Endothelial cell of umbilical vein (primary cell): ENCODE measurements around the gene MANEAL. TPM values are rescaled to one million over a fixed set of nuclear protein-coding genes. Genes with fewer than 3 reads are reported as not detected.

Source experiments
- BruUV-seq: library from RNA; stranded (reverse); fragments of 400-500 nt; replicated peaks from 2 replicates; lab custom pipeline; 2021; lab: Mats Ljungman, UMichigan
- CTCF ChIA-PET: fragments of 300-600, 350-600 bp; sonication (Branson Sonifier 250); formaldehyde crosslinking; loops from one replicate; lab custom pipeline; 2021; ENCODE audit warnings: antibody characterized with exemption, inconsistent platforms; lab: Charles Lee
- POLR2A ChIA-PET: fragments of 300-600, 350-600 bp; sonication (Branson Sonifier 250); formaldehyde crosslinking; loops from one replicate; lab custom pipeline; 2021; ENCODE audit warnings: antibody characterized with exemption, inconsistent platforms; lab: Charles Lee
- DNase-seq: peaks from one replicate; pipeline ENCODE4 v3.0.0-alpha.2; 2011; ENCODE audit warnings: low read depth, low spot score
- FAIRE-seq: peaks from 2 replicates; lab custom pipeline; 2011; peaks lifted over from hg19 to GRCh38; lab: Jason Lieb, UNC
- H2AFZ ChIP-seq: 2 replicates; pipeline ENCODE4 v1.6.0; 2012; ENCODE audit warnings: low read depth, low read length, control low read depth, inconsistent platforms
- H3K27ac ChIP-seq: 2 replicates; pipeline ENCODE4 v1.5.1; 2011; ENCODE audit warnings: low read depth, mild to moderate bottlenecking, control low read depth, low read length, moderate library complexity; ENCODE audit not compliant: insufficient read depth
- H3K27me3 ChIP-seq, 2 experiments: 2 replicates each; pipeline versions ENCODE4 v1.6.0 to v1.6.1; 2011; ENCODE audit warnings: low read length in 2 of 2, mixed read lengths in 1 of 2; ENCODE audit not compliant: control insufficient read depth in 2 of 2, insufficient read depth in 2 of 2
- H3K36me3 ChIP-seq, 2 experiments: 2 replicates in 1 of 2; 3 replicates in 1 of 2; pipeline ENCODE4 v1.5.1; 2011; ENCODE audit warnings: low read length in 2 of 2, mild to moderate bottlenecking in 1 of 2, moderate library complexity in 1 of 2; ENCODE audit not compliant: control insufficient read depth in 2 of 2, insufficient read depth in 2 of 2; ENCODE audit errors: extremely low read depth in 1 of 2
- H3K4me1 ChIP-seq: 3 replicates; pipeline ENCODE4 v1.5.1; 2011; ENCODE audit warnings: mild to moderate bottlenecking, low read length; ENCODE audit not compliant: control insufficient read depth, insufficient read depth; ENCODE audit errors: extremely low read depth
- H3K4me2 ChIP-seq: 2 replicates; pipeline ENCODE4 v1.6.1; 2011; ENCODE audit warnings: low read length, control low read depth, mixed read lengths; ENCODE audit not compliant: insufficient read depth
- H3K4me3 ChIP-seq, 3 experiments: fragments of 200-600 bp in 1 of 3; sonication (generic), shearing (Covaris generic) in 1 of 3; replicated peaks in 1 of 3; 2 replicates each; pipeline ENCODE4 v1.5.1; 2011 to 2016; ENCODE audit warnings: control low read depth in 3 of 3, low read length in 3 of 3, mild to moderate bottlenecking in 2 of 3, inconsistent platforms in 1 of 3, low read depth in 1 of 3, moderate library complexity in 1 of 3; ENCODE audit not compliant: insufficient read depth in 1 of 3
- H3K79me2 ChIP-seq: 2 replicates; pipeline ENCODE4 v1.6.0; 2012; ENCODE audit warnings: low read length, inconsistent platforms; ENCODE audit not compliant: control insufficient read depth, insufficient read depth
- H3K9ac ChIP-seq: replicated peaks from 2 replicates; pipeline ENCODE3; 2011; ENCODE audit warnings: low read length, control low read depth; ENCODE audit not compliant: insufficient read depth; ENCODE audit errors: extremely low read depth
- H3K9me1 ChIP-seq: replicated peaks from 3 replicates; pipeline ENCODE4 v1.6.0; 2011; ENCODE audit warnings: mild to moderate bottlenecking, low read length; ENCODE audit not compliant: control insufficient read depth, insufficient read depth; ENCODE audit errors: extremely low read depth
- H3K9me3 ChIP-seq: replicated peaks from 2 replicates; pipeline ENCODE4 v1.5.1; 2012; ENCODE audit warnings: low read length, inconsistent platforms; ENCODE audit not compliant: control insufficient read depth, insufficient read depth
- H4K20me1 ChIP-seq: replicated peaks from 2 replicates; pipeline ENCODE3; 2011; ENCODE audit warnings: mild to moderate bottlenecking, low read length; ENCODE audit not compliant: control insufficient read depth, insufficient read depth; ENCODE audit errors: extremely low read depth
- CTCF ChIP-seq, 2 donors: IDR thresholded peaks; 1 replicate in 1 of 2; 2 replicates in 1 of 2; pipeline ENCODE4 v1.5.1; 2011; ENCODE audit warnings: low read length in 2 of 2, mild to moderate bottlenecking in 2 of 2, moderate library complexity in 2 of 2, control low read depth in 1 of 2, inconsistent platforms in 1 of 2, low read depth in 1 of 2; ENCODE audit not compliant: insufficient read depth in 1 of 2; ENCODE audit errors: extremely low read depth in 1 of 2
- EZH2 ChIP-seq: IDR thresholded peaks from 2 replicates; pipeline ENCODE4 v1.6.1; 2012; ENCODE audit warnings: borderline replicate concordance, low read depth, mild to moderate bottlenecking, moderate library complexity, low read length, inconsistent platforms; ENCODE audit not compliant: severe bottlenecking
- FOS ChIP-seq: IDR thresholded peaks from 2 replicates; pipeline ENCODE4 v1.6.1; 2011; ENCODE audit warnings: mild to moderate bottlenecking, low read length, moderate library complexity, borderline replicate concordance; ENCODE audit not compliant: insufficient read depth
- GATA2 ChIP-seq: IDR thresholded peaks from 2 replicates; pipeline ENCODE4 v1.7.0; 2011; ENCODE audit warnings: low read depth, mild to moderate bottlenecking, moderate library complexity, mixed read lengths, low read length; ENCODE audit not compliant: insufficient read length, insufficient read depth
- JUN ChIP-seq: IDR thresholded peaks from 2 replicates; pipeline ENCODE4 v1.6.1; 2011; ENCODE audit warnings: borderline replicate concordance, low read depth; ENCODE audit not compliant: insufficient read length, insufficient read depth
- MYC ChIP-seq: IDR thresholded peaks from one replicate; pipeline ENCODE4 v1.6.1; 2011; ENCODE audit warnings: mild to moderate bottlenecking, low read depth, low read length
- POLR2A ChIP-seq: IDR thresholded peaks from 2 replicates; pipeline ENCODE4 v1.6.1; 2012; ENCODE audit warnings: low read depth, mild to moderate bottlenecking, control low read depth, low read length
- POLR2AphosphoS5 ChIP-seq: IDR thresholded peaks from 2 replicates; pipeline ENCODE4 v1.6.1; 2012; ENCODE audit warnings: low read depth, mild to moderate bottlenecking, control low read depth, low read length, moderate library complexity; ENCODE audit not compliant: insufficient read depth
- dilution Hi-C: fragments of 300-500 bp; cut with MboI; formaldehyde crosslinking; loops from one replicate; pipeline ENCODE4 v1.15.0; 2019; ENCODE audit warnings: low sequenced_read_pairs; ENCODE audit not compliant: extremely low pct_ligation_motif_present
- intact Hi-C: fragments of 100-400 bp; cut with micrococcal nuclease; formaldehyde crosslinking; loops from one replicate; pipeline ENCODE4 v1.10.0; 2022
- polyA plus RNA-seq, 4 experiments: library from polyadenylated mRNA; depleted of rRNA in 3 of 4; stranded (reverse) in 3 of 4; unstranded in 1 of 4; fragments of >200 nt; gene quantifications; 2 replicates each; pipeline versions ENCODE4 v1.2.1 to v1.2.3, GENCODE V29; 2011 to 2012; ENCODE audit warnings: missing spikeins in 1 of 4
- total RNA-seq: library from RNA; stranded (reverse); gene quantifications from 2 replicates; pipeline ENCODE4 v1.2.3, GENCODE V29; 2021
- TF ChIP-seq, protein P1 (sequence below): IDR thresholded peaks from 2 replicates; pipeline ENCODE4 v1.6.1; 2011; ENCODE audit not compliant: insufficient read depth, insufficient read length

The MANEAL gene
- total and polyA plus RNA-seq, 2 donors (not counting 3 experiments of a cell fraction or from before 2014, with no cell fraction given) = 0.66 to 1.3 TPM

- FAIRE-seq = no peak
Measured at GRCh38 chr1:37841652-37842051, 48.0 kb downstream of the MANEAL start.

More at GRCh38 chr1:37841652-37842051, 48.0 kb downstream of the MANEAL start:
- H3K9me1 ChIP-seq = no peaks in the 10 kb centered on the region
- intact Hi-C loops = no loop called here
- H3K27me3 ChIP-seq = no peaks in the 10 kb centered on the region
- POLR2A ChIA-PET = no interaction called here
- dilution Hi-C loops = no loop called here
- no peak overlapping the region for H3K27ac ChIP-seq
- H3K36me3 ChIP-seq = peaks cover 7 to 9% of the 10 kb centered on the region in 2 experiments
- no TSS peak for BruUV-seq
- H2AFZ ChIP-seq = no peak overlapping the region
- no peak overlapping the region for H3K4me3 ChIP-seq
- no peaks in the 10 kb centered on the region for H3K9me3 ChIP-seq
- TF ChIP-seq MYC (no peak), POLR2A (no peak), EZH2 (no peak), GATA2 (no peak), POLR2AphosphoS5 (no peak), FOS (no peak), CTCF (IDR thresholded peaks at IDR 0.05; ENCODE audit: extremely low read depth in 1 of 2, insufficient read depth in 1 of 2, low read depth in 1 of 2, low read length in 2 of 2) (no peak), JUN (no peak)
- TF ChIP-seq, protein P1, sequence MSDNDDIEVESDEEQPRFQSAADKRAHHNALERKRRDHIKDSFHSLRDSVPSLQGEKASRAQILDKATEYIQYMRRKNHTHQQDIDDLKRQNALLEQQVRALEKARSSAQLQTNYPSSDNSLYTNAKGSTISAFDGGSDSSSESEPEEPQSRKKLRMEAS = no peak
- H3K4me2 ChIP-seq = no peak overlapping the region
- CTCF ChIA-PET = interaction anchor here (2.1 kb wide), 1 partner anchor 18 kb away, joined by 9 read pairs; the partner anchor contains the start of gene MTF1
- H3K79me2 ChIP-seq = peaks cover 18% of the 10 kb centered on the region
- DNase-seq = no peak
- H4K20me1 ChIP-seq = no peaks in the 10 kb centered on the region
- H3K4me1 ChIP-seq = no peaks in the 10 kb centered on the region
- H3K9ac ChIP-seq = no peak overlapping the region
